LoVo (cell line): ENCODE measurements around the gene A2M.

Experiments used
- DNase-seq: peaks from one replicate; pipeline ENCODE4 v3.0.0-alpha.2; 2016; ENCODE audit warnings: low spot score

The A2M gene

DNA sequence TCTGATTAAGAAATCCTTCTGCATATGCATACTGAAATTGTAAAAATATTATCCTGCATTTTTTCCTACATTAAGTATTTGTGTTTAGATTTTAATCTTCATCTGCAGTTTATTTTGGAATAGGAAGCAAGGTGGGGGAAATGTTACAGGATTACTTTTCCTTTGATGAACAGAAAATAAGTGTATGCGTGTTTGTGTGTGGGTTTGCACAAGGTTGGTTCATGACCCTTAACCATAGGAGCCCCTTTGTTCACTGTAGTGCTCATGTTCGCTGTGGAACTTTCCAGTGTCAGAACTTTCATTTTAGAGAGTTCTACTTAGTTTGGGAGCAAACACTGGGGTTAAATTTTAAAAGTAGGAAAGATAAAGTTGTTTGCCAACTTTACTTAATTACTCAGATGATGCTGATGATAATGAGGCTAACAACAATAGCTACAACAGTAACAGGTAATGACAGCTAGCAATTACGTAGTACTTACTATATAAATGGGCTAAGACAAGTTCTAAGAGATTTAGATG, 6.4 kb upstream of the A2M start:
- DNase-seq = no peak

DNA sequence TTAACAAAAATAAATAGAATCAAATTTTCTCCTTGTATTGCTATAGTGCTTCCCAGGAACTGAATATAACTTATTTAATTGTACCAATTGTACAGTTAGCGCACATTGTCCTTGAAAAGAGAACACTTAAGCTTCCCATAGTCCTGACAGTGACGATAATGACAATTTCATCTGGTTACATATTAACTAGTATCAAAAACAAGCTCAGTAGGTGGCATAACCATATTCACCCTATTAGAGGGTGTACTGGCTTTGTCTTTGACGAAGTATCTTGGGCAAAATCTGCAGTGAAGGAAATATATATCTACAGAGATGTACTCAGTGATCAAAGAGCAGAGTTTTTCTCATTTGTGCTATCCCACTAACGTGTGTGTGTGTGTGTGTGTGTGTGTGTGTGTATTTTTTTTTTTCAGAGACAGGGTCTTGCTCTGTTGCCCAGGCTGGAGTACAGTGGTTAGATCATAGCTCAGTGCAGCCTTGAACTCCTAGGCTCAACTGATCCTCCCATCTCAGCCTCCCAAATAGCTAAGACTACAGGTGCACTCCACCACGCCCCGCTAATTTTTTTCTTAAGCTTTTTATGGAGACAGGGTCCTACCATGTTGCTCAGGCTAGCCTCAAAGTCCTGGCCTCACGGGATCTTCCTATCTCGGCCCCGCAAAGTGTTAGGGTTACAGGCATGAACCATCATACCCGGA, 4.9 kb upstream of the A2M start:
- no peak for DNase-seq

DNA sequence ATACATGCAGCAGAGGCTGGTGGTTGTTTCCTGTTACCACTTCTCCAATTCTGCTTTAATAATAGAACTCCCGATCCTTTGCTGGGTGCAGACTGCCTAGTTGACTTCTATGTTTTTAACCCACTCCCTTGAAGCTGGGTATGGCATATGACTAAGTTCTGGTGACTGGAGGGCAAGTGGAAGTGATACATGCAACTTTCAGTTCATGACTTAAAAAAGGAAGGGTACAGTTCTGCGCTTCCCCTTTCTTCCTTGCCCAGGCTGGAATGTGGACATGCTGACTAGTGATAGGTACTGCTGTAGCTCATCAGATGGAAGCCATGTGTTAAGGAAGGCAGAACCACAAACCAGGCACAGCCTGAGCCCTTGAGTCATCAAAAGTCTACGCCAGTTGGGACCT, 2.4 kb upstream of the A2M start:
- no peak for DNase-seq

DNA sequence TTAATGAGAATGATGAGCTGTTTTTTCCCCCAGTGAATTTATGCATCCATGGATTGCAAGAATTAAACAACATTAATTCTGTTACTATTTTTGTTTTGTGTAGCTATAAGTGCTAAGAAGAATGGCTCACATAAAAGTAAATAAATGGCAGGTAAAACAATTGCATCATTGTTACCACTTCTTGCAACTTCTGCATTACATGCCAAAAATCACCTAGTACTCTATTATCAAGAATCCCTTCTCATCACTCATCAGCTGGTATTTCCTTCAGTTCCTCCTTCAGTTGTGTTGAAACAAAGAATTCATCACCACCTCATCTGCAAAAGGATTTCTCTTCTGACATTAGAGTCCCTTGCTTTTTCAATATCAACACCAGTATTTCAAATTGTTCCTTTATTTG, 773 bp downstream of the A2M start:
- no peak for DNase-seq

DNA sequence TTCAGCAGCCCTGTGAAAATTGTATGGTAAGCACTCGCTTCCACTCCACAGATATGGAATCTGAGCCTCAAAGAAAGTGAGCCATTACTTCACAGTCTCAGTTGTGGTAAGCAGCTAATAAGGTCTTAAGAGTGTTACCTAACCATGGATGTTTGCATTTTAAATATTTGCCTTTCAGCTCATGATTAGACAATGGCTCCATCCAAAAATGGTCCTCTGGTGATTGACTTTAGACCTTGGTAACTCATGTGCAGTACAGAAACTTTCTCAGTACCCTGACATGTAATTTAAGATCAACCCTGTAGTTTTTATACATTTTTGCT, 1.8 kb downstream of the A2M start:
- no peak for DNase-seq

DNA sequence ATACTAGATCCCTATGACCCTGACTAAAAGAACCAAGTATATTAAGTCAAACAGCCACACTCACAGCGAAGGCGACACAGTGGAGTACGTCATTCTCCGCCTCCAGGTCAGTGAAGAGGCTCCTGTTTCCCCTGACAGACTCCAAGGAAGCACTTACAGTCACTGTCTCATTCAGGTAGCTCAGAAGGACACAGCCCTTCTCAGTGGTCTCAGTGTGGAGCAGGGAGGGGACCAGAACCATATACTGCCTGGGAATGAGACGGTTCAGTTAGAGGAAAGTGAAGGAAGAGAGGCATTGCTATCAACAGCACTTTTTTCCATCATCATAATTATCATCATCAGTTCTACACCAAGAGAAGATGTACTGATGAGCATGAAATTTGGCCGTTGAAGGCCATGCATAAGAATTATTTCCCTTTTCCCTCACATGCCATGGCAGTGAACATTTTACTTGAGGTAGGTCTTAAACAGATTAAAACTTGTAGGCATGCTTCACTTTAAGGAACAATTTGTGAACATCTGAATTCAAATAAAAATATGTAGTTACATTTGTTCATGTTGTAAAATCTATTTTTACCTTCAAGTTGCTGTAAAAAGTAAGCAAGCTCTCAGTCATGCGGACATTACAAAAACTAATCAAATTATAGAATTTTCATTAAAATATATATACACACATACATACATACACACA, 2.3 kb downstream of the A2M start:
- DNase-seq = no peak

DNA sequence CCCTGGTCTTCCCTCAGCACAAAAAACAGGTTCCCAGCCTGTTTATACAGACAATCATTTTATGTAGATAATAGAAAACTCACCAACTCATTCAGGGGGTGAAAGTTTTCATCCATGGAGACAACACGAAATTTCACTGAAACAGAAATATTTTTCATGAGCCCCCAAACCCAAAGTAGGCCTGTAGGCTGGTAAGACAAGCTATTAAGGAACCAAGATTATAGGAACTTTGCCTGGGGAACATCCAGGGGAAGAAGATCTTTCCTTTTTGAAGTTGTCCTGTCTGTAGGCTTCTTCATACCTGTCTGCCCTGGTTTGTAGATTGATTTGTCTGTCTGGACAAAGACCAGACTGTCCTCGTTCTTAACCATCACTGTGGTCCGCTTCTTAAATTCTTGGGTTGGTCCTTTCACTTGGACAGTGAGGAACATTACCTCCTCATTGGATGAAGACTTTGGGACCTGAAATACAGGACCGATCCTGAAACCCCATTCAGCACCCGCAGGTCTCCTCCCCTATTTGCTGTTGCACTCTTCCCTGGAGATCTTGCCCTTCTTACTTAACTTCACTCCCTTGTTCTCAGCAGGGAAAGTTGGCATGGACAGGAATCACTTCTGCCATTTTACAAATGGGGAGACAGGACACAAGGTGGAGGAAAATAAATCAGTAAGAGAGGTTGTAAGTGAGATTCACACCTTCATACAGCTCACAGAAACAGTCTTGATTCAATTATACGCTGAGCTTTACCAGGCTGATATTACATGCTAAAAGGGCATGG, 3.5 kb downstream of the A2M start:
- no peak for DNase-seq

DNA sequence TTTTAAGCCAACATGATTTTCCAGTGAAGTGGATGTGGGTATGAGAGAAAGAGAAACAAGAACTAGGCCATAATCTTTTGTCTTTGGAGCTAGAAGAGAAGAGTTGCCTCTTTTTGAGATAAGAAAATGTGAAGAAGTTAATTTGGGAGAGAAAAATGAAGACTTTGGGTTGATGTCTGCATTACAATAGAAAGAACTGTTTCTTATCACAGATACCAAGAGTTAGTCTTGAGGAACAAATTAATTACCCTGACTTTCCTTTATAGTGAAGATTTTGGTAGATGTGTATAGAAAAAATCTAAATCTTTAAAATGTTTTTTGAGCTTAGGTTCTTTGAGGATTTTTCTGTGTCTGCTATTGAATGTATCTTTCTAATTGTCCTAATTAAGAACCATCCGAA, 4.2 kb downstream of the A2M start:
- no peak for DNase-seq

DNA sequence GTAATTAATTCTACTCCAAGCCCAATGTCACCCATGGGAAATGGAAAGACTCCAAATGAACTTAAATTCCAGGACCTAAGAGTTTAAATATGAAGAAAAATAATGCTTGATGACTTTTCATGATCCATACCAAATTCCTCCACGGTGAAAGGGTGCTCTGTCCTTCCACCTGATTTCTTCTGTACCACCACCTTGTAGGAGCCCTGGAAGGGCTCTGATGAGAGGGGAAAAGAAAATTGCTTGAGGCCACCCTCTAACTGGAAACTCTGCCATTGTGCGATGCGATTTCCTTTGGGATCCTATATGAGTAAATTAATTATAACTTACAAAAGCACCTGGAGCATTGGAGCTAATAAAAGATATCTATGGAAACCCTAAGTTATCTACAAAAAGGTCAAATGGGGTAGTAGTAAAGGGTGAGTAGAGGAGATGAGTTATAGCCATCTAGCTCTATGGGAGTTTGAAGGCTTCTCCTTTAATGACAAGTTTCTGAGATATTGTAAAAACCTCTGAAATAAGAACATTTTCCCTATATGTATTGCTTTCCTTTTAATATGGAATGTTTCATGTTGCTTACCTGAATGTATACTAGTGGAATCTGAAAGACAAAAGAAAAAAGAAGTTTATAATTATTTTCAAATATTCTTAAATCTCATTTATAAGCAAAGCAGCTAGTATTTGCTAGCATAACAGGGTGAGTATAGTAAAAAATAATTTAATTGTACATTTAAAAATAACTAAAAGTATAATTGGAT, 5.8 kb downstream of the A2M start:
- no peak for DNase-seq

DNA sequence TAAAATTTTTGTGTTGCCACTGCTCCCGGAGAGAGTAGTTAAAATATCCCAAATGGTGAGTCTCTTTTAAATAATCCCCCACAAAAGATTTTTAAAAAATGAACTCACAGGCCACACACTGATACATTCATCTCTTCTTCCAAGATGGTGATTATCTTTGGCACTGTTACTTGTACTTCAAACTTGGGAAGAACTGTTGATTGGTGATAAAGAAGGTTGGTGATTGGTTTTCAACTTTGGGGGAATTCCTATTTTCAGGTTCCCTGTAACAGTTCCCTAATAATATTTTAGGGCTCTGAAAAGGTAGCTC, 6.6 kb downstream of the A2M start:
- no peak for DNase-seq

DNA sequence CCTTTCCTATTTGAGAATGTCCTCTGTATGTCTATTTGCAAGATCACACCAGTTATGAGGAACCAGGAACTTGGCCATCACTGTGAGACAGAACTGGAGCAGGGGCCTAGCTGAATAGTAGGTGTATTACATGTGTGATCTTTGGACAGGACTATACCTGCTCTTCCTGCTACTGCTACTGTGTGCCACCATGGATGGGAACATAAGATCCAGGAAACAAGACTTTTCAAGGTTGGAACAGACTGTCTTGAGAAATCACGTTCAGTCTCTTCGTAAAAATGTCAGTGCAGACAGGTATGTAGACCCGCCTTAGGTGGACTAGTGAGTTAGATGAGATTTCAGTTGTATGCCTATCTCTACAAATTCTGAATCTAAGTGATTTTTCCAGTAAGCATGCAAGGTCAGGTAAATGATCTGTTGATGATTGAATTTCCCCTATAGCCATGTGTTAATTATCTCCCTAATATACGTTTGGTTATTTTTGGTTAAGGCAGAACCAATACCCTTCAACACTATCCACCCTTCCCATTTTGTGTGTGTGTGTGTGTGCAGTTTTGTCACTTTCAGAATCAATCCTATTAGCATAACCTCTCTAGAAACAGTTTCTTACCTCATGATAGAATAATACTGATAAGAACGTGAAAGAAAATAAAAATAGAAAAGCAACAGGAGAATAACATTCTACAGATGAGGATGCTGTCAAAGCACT, 7.1 kb downstream of the A2M start:
- no peak for DNase-seq

DNA sequence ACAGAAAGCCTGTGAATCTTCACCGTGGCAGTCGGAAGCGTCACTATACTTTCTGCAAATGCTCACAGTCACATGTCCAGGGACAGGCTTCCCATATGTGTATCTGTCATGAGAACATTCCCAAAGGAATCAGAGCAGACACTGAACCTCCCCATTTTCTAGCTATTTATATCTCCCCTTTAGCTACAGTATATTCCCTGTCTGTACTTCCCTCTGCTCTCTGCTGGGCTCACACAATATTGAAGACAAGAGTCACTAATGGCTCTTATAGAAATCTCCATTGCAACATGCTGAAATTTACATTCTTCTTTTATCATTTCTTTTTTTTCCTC, 8.2 kb downstream of the A2M start:
- DNase-seq = no peak

DNA sequence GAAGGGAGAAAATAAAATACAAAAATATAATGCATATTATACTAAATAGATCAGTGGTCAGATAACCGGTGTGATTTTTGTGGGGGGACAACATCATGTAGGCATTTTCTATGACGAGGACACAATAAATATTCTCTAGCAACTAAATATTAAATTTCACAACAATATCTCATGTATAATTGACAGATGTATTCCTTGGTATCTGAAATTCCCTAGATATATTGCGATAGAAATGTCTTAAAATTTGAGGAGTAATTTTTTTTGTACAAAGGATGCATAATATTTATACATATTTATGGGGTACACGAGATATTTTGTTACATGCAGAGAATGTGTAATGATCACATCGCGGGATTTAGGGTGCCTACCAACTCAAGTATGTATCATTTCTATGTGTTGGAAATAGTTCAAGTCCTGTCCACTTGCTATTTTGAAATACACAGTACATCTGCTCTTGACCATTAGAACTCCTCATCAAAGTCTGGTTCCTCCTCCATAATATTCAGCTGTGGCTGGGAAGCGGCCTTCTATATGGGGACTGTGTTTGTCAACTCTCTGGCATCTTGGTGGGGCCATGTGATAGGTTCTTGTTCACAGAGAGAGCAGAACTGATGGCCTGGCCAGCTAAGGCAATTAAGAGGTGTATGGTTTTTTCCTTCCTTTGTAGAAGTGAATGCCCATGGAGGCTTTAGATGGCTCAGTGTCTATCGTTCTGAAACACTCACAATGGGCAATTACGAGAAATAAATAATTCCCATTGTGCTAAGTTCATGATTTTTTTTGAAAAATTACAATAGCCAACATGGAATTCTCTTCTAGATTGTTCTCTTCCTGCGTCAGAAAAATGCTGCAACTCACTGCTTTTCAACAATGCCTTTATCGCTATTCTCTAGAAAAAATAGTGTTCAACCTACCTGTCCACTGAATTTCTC, 8.8 kb downstream of the A2M start:
- DNase-seq = no peak

DNA sequence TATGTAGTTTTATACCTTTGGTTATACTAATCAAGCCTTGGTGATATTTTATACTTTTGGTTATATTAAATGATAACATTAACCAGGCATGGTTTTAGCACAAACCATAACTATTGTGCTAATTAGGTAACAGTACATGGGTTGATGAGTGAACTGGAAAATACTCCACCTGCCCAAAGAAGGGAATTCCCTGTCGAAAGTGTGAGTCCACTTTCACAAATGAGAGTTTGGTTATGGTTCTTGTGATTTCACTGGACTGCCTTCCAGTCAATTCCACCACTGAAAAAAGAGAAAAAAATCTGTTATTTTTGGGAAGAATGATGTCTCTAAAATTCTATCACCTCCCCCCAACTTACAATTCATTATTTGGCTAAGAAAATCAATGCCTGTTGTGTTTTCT, 9.7 kb downstream of the A2M start:
- no peak for DNase-seq

DNA sequence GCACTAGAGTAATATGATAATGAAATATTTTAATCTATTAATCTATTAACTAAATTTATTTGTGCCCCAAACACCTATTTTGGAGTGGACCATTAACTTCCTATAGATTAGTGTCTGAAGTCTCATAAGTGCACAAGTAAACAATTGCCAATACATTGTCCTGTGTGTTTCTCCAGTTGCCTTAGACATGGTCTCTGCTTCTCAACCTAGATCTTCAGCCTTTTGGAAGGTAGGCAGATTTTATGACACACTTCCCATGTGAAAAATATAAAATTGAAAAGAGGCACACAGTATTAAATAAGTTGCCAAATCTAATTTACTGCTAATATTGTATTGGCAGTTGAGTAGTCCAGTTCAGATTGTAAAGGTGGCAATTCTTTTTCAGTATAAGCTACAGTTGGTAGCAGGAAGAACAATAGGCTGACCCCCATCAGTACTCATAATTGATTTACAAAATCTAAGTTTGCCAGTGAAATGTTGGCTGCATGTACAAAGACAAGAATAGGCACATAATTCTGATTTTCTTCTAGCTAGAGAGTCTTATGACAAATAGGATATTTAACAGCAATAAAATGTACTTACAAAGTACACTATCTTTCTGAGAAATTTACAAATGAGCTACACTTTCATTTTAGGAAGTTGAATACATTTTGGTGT, 10.8 kb downstream of the A2M start:
- DNase-seq = no peak

DNA sequence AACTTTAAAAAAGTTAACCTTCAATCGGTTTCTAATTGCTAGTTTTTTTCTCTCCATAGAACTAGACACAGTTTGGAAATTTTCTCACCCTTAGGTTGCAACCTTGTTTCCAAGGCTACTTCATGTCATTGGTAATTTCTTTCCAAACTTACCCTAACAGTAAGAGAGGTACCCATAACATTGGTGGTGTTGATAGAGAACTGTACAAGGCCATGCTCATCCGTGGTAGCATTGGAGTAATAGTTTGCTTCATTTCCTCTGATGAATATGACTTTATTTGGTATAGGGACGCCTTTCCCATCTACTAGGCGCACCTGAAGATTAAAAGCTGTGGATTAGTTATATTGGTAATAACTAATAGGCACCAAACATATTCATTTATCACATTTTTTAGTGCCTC, 11.6 kb downstream of the A2M start:
- no peak for DNase-seq

DNA sequence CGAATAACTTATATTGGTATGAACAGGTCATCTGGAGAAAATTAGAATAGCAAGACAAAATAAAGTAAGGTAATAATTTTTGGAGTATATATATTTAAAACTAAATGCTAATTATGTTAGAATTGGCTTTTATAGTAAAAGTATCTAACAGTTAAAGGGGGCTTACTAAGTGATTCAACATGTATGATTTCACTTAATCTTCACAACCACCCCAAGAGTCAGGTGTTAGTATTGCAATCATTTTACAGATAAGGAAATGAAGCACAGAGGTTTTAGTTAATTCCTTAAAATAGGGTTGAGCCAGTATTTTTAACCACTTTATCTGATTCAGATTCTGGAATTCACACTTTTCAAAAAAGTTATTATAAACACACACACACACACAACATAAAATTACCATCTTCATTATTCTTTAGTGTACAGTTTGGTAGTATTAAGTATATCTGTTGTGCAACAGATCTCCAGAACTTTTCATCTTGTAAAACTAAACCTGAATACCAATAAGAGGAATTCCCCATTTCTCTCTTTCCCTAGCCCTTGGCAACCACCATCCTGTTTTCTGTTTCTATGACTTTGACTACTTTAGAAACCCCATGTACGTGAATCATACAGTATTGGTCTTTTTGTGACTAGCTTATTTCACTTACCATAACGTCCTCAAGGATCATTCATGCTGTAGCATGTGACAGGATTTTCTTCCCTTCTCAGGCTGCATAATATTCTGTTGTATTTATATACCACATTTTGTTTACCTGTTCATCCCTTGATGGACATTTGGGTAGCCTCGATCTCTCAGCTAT, 12.5 kb downstream of the A2M start:
- no peak for DNase-seq

DNA sequence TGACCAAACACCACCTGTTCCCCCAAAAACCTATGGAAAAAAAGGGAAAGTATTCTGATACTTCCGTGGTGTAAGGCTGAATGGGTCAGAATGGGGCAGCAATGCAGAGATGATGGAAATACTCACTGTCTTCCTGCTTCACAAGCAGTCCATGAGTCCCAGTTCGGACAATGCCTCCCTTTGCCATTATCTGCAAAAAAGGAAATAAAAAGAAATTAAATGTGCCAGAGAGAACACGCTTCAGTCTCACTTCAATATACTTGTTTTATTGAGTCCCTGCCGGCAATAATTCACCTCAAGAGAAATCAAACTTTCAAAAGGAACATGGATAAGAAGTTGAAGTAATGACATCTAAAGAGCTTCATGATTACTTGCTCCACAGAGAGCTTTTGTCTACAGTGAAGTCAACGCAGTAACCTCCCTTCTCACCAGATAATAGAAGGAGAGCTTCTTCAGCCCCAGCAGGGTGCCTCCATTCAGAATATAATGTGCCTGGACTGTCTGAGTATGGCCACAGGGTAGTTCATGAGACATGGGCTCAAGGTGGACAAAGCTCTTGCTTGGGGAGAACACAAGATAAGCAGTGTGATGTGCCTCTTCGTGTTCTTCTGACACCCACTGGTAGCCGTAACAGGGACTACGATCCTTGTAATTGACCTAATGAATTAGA, 14.6 kb downstream of the A2M start:
- no peak for DNase-seq

DNA sequence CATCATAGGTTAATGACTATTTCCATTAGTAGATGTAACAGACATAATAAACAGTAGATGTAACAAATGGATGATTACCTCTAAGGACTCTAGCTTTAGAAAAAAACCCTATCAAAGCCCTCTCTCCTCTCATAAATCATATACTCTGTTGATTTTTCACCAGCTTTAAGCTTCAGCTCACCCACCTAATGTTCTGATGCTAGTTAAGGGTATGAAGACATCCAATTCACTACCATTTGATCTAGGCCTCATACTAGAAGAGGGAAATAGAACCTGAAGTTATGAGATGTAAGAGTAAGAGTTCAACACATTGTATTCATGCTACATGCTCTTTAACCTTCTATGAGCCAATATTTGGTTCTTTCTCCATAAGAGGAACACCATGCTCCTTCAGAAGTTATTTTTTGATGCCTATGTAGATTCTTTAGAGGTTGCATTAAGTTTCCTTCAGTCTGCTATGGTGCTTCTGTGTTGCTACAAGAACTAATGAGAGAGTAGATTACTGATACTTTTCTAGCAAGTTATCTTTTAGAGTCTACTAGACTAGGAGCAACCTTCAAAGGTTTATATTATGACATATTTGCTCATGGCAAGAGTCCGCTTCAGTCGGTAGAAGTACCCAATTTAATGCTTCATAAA, 16.0 kb downstream of the A2M start:
- DNase-seq = no peak
